ENCODE results near the gene NOTCH4.

NOTCH4 gene

DNA sequence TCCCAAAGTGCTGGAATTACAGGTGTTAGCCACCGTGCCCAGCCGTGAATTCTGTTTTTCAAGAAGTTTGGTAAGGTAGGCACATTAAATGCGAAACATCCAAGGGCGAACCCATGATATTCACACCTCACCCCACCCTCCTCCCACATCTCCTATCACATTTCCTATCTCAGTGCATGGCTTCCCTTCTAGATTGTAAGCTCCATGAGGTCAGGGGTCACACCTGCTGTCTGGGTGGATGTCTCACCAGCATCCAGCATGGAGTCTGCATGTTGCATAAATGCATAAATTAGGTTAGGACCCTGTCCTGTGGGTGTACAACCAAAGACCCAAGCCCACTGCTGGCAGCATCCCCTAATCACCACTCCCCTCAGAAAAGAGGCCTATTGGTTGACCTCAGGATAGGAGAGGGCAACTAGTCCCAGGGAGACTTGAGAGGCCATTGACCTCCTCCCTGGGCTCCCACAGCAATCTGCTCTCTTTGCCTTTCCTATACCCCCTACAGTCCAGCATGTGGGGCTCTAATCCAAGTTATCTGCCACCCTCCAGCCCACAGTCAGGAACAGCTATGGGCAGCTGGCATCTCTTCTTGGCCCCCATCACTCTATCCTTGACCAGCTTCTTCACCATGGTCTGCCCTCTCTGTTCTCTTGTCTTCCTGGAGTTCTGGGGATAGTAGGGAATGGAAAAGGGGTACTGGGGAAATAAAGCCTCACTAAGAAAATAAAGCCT, 76.3 kb downstream of the NOTCH4 start:
- POLR2A ChIA-PET = interaction anchor here (0.9 to 3.2 kb wide), 3 partner anchors 17 to 249 kb away, joined by 3 to 26 read pairs (median 4); partner anchors contain the start of gene FKBPL
- H3K36me3 ChIP-seq (ENCODE audit: control insufficient read depth in 2 of 2, insufficient read depth in 1 of 2, low read length in 2 of 2) = no peaks in the 10 kb centered on the region
- no peak for TF ChIP-seq ZNF596 (tag by site-specific recombination; IDR thresholded peaks at IDR 0.05)
- H3K9me3 ChIP-seq (ENCODE audit: control insufficient read depth, insufficient read depth, low read depth, low read length) = no peaks in the 10 kb centered on the region
- no peak overlapping the region for H3K27ac ChIP-seq (ENCODE audit: extremely low read depth, low read depth, low read length)
- CTCF ChIA-PET = interaction anchor here (0.6 to 2.1 kb wide), 3 partner anchors 29 to 639 kb away, joined by 3 to 9 read pairs (median 5); no protein-coding TSS in a partner anchor
- peaks cover 7% of the 10 kb centered on the region; the same call in 1 of the 2 replicates for H3K4me1 ChIP-seq (ENCODE audit: control insufficient read depth, insufficient read depth, low read length)
- no peak overlapping the region for H3K4me3 ChIP-seq (ENCODE audit: low read depth, low read length)

DNA sequence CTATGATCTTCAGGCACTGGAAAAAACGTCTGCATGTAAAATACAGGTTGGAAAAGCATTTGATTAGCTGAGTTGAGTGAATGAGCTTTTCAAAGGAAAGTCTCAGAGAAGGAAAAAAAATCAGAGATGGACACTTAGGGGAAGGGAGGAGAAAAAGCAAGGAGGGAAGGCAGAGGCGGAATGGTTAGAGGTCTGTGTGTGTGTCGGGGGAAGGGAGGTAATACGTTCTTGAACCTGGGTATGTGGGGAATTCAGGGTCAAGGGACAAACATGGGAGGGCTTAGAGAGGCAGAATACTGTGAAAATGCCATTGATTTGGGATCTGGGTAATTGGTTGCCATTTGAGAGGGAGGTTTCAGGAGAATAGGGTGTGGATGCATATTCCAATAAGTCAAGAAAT, 77.2 kb downstream of the NOTCH4 start:
- no peak overlapping the region for H3K27ac ChIP-seq (ENCODE audit: extremely low read depth, low read depth, low read length)

GRCh38 chr6:32146287-32146686, 77.6 kb downstream of the NOTCH4 start:
- ChIA-PET CTCF (interaction anchor here (0.7 to 2.1 kb wide), 8 partner anchors 9 to 977 kb away, joined by 3 to 9 read pairs (median 4); no protein-coding TSS in a partner anchor), POLR2A (interaction anchor here (1.0 to 3.2 kb wide), 2 partner anchors 16 to 28 kb away, joined by 3 to 26 read pairs; partner anchors contain the start of gene FKBPL)
- H3K4me1 ChIP-seq (ENCODE audit: control insufficient read depth, insufficient read depth, low read length) = 0 out of 2 replicates have a peak, but pooled peaks cover 2% of the 10 kb centered on the region
- H3K36me3 ChIP-seq (ENCODE audit: control insufficient read depth in 2 of 2, insufficient read depth in 1 of 2, low read length in 2 of 2) = no peaks in the 10 kb centered on the region
- no peaks in the 10 kb centered on the region for H3K9me3 ChIP-seq (ENCODE audit: control insufficient read depth, insufficient read depth, low read depth, low read length)
- H3K4me3 ChIP-seq (ENCODE audit: low read depth, low read length) = no peak overlapping the region
- H3K27ac ChIP-seq (ENCODE audit: extremely low read depth, low read depth, low read length) = no peak overlapping the region
- peak; percentile 68 for TF ChIP-seq ZNF366 (tag by site-specific recombination; conservative IDR thresholded peaks at IDR 0.05)
- TF ChIP-seq ZNF548 (tag by site-specific recombination; IDR thresholded peaks at IDR 0.05) = no peak
- peak; percentile 29; the same call in 1 of the 2 replicates for TF ChIP-seq KLF16 (tag by site-specific recombination; IDR thresholded peaks at IDR 0.05)
- peak; percentile 99 for TF ChIP-seq SCRT2 (tag by site-specific recombination; IDR thresholded peaks at IDR 0.05)
- TF ChIP-seq ZNF677 (tag by site-specific recombination; IDR thresholded peaks at IDR 0.05) = no peak
- TF ChIP-seq ZXDB (tag by site-specific recombination; IDR thresholded peaks at IDR 0.05) = no peak
- no peak for TF ChIP-seq ZNF362 (tag by site-specific recombination; IDR thresholded peaks at IDR 0.05)
- no peak for TF ChIP-seq ZNF214 (tag by site-specific recombination; IDR thresholded peaks at IDR 0.05; ENCODE audit: borderline replicate concordance)
- TF ChIP-seq ZNF398 (tag by site-specific recombination; IDR thresholded peaks at IDR 0.05) = peak; percentile 87
- TF ChIP-seq ZNF629 (tag by site-specific recombination; IDR thresholded peaks at IDR 0.05) = peak; percentile 47; the same call in 1 of the 2 replicates
- peak; percentile 80 for TF ChIP-seq ZEB2 (tag by site-specific recombination; IDR thresholded peaks at IDR 0.05)
- TF ChIP-seq ZNF555 (tag by site-specific recombination; conservative IDR thresholded peaks at IDR 0.05) = no peak

More for the DNA sequence above, 77.2 kb downstream of the NOTCH4 start:
- Histone ChIP-seq H3K4me1 (ENCODE audit: control insufficient read depth, insufficient read depth, low read length) (0 out of 2 replicates have a peak, but pooled peaks cover 2% of the 10 kb centered on the region), H3K36me3 (ENCODE audit: control insufficient read depth in 2 of 2, insufficient read depth in 1 of 2, low read length in 2 of 2) (no peaks in the 10 kb centered on the region), H3K9me3 (ENCODE audit: control insufficient read depth, insufficient read depth, low read depth, low read length) (no peaks in the 10 kb centered on the region), H3K4me3 (ENCODE audit: low read depth, low read length) (no peak overlapping the region)
- TF ChIP-seq ZNF692 (tag by site-specific recombination; IDR thresholded peaks at IDR 0.05) (no peak), ZNF112 (tag by site-specific recombination; IDR thresholded peaks at IDR 0.05) (no peak), ZFHX2 (tag by site-specific recombination; conservative IDR thresholded peaks at IDR 0.05) (0 out of 2 replicates have a peak, but pooled peaks have one; percentile 12), ZNF335 (tag by site-specific recombination; conservative IDR thresholded peaks at IDR 0.05) (peak; percentile 18; the same call in 1 of the 2 replicates), KLF16 (tag by site-specific recombination; IDR thresholded peaks at IDR 0.05) (0 out of 2 replicates have a peak, but pooled peaks have one; percentile 1), PRDM1 (tag by site-specific recombination; IDR thresholded peaks at IDR 0.05) (0 out of 2 replicates have a peak, but pooled peaks have one; percentile 3), EGR2 (tag by site-specific recombination; IDR thresholded peaks at IDR 0.05; ENCODE audit: low read depth) (peak; percentile 27; the same call in 1 of the 2 replicates), PRDM4 (tag by site-specific recombination; IDR thresholded peaks at IDR 0.05) (no peak), ZXDB (tag by site-specific recombination; IDR thresholded peaks at IDR 0.05) (no peak), ZFP37 (tag by site-specific recombination; IDR thresholded peaks at IDR 0.05) (no peak), ZFP3 (tag by site-specific recombination; IDR thresholded peaks at IDR 0.05; ENCODE audit: low read depth) (no peak)
- POLR2A ChIA-PET = interaction anchor here (1.0 to 3.2 kb wide), 2 partner anchors 16 to 28 kb away, joined by 3 to 26 read pairs; partner anchors contain the start of gene FKBPL
- CTCF ChIA-PET = interaction anchor here (0.7 to 2.1 kb wide), 6 partner anchors 8 to 976 kb away, joined by 3 to 9 read pairs (median 6); no protein-coding TSS in a partner anchor

Data from HEK293 (cell line).